ENCODE results near the gene ITPA. TPM values are rescaled to one million over a fixed set of nuclear protein-coding genes. Genes with fewer than 3 reads are reported as not detected.

Gene ITPA
- total and polyA plus RNA-seq, 2 experiments from 2014 or later, result 57.5 to 81.7 TPM

DNA sequence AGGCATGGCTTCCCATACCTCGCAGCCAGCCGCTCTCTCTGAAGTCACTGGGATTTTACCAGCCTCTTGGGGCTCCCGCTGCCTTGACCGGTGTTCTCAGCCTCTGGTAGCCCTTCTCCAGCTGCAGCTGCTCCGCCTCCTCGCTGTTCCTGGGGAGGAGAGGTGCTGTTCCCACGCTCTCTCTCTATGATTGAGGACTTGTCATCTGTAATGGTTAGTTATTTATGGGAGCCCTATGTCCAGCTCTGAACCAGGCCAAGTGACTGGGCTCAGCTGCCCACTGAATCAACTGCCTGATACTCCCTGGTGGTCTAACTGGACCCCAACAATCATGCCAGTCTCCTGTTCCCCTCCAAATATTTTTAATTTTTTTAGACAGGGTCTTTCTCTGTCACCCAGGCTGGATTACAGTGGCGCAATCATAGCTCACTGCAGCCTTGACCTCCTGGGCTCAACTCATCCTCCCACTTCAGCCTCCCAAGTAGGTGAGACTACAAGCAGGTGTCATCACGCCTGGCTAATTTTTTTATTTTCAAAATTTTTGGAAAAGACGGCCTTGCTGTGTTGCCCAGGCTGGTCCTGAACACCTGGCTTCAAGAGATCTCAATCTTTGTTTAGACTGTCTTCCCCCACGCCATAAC, 34.5 kb downstream of the ITPA start:
- no peaks in the 10 kb centered on the region for H3K9me3 Mint-ChIP-seq
- ATAC-seq (no peak), DNase-seq (ENCODE audit: low spot score) (peak; percentile 19)
- H3K4me3 Mint-ChIP-seq, result no peak overlapping the region
- peaks cover 5% of the 10 kb centered on the region; the same call in 1 of the 2 replicates for H3K4me1 ChIP-seq (ENCODE audit: insufficient read depth)
- H3K9me2 ChIP-seq (ENCODE audit: insufficient read depth), result no peaks in the 10 kb centered on the region
- no peak overlapping the region for H3K27ac Mint-ChIP-seq
- H3K27me3 ChIP-seq (ENCODE audit: insufficient read depth), result peaks cover 49% of the 10 kb centered on the region
- H3K36me3 Mint-ChIP-seq (ENCODE audit: low read depth), result peaks cover 7% of the 10 kb centered on the region; the same call in 1 of the 3 replicates
- no peak overlapping the region for H2AFZ ChIP-seq
- no peaks in the 10 kb centered on the region for H3K36me3 ChIP-seq (ENCODE audit: insufficient read depth)
- H3K4me3 ChIP-seq, result no peak overlapping the region
- H3K4me2 ChIP-seq, result no peak overlapping the region
- H3K27me3 Mint-ChIP-seq (ENCODE audit: insufficient read depth, low read depth, poor library complexity), result peaks cover 53% of the 10 kb centered on the region
- H3K79me2 ChIP-seq (replicated peaks; ENCODE audit: insufficient read depth), result no peaks in the 10 kb centered on the region
- H3K27ac ChIP-seq (ENCODE audit: low read depth), result no peak overlapping the region
- 0 out of 2 replicates have a peak, but pooled peaks cover 13% of the 10 kb centered on the region for H3F3A ChIP-seq (replicated peaks; ENCODE audit: low read depth)
- no peaks in the 10 kb centered on the region; the same call in 1 of the 2 replicates for H4K20me1 ChIP-seq (replicated peaks; ENCODE audit: insufficient read depth)
- TF ChIP-seq, protein P1, sequence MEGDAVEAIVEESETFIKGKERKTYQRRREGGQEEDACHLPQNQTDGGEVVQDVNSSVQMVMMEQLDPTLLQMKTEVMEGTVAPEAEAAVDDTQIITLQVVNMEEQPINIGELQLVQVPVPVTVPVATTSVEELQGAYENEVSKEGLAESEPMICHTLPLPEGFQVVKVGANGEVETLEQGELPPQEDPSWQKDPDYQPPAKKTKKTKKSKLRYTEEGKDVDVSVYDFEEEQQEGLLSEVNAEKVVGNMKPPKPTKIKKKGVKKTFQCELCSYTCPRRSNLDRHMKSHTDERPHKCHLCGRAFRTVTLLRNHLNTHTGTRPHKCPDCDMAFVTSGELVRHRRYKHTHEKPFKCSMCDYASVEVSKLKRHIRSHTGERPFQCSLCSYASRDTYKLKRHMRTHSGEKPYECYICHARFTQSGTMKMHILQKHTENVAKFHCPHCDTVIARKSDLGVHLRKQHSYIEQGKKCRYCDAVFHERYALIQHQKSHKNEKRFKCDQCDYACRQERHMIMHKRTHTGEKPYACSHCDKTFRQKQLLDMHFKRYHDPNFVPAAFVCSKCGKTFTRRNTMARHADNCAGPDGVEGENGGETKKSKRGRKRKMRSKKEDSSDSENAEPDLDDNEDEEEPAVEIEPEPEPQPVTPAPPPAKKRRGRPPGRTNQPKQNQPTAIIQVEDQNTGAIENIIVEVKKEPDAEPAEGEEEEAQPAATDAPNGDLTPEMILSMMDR (conservative IDR thresholded peaks at IDR 0.05; ENCODE audit: low read depth in 2 of 2), result no peak
- no peak for TF ChIP-seq ZNF331 (CRISPR knock-in tag; IDR thresholded peaks at IDR 0.05; ENCODE audit: low read depth)
- no peak for TF ChIP-seq EZH2phosphoT487 (IDR thresholded peaks at IDR 0.05; ENCODE audit: unreplicated experiment)
- no peak for TF ChIP-seq CREB1 (CRISPR knock-in tag; IDR thresholded peaks at IDR 0.05; ENCODE audit: low read depth)
- TF ChIP-seq STAT1 (IDR thresholded peaks at IDR 0.05; ENCODE audit: unreplicated experiment), result no peak
- TF ChIP-seq, protein P2, sequence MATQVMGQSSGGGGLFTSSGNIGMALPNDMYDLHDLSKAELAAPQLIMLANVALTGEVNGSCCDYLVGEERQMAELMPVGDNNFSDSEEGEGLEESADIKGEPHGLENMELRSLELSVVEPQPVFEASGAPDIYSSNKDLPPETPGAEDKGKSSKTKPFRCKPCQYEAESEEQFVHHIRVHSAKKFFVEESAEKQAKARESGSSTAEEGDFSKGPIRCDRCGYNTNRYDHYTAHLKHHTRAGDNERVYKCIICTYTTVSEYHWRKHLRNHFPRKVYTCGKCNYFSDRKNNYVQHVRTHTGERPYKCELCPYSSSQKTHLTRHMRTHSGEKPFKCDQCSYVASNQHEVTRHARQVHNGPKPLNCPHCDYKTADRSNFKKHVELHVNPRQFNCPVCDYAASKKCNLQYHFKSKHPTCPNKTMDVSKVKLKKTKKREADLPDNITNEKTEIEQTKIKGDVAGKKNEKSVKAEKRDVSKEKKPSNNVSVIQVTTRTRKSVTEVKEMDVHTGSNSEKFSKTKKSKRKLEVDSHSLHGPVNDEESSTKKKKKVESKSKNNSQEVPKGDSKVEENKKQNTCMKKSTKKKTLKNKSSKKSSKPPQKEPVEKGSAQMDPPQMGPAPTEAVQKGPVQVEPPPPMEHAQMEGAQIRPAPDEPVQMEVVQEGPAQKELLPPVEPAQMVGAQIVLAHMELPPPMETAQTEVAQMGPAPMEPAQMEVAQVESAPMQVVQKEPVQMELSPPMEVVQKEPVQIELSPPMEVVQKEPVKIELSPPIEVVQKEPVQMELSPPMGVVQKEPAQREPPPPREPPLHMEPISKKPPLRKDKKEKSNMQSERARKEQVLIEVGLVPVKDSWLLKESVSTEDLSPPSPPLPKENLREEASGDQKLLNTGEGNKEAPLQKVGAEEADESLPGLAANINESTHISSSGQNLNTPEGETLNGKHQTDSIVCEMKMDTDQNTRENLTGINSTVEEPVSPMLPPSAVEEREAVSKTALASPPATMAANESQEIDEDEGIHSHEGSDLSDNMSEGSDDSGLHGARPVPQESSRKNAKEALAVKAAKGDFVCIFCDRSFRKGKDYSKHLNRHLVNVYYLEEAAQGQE (IDR thresholded peaks at IDR 0.05; ENCODE audit: unreplicated experiment), result no peak
- no peak for TF ChIP-seq NANOG (IDR thresholded peaks at IDR 0.05; ENCODE audit: borderline replicate concordance)
- TF ChIP-seq, protein P3, sequence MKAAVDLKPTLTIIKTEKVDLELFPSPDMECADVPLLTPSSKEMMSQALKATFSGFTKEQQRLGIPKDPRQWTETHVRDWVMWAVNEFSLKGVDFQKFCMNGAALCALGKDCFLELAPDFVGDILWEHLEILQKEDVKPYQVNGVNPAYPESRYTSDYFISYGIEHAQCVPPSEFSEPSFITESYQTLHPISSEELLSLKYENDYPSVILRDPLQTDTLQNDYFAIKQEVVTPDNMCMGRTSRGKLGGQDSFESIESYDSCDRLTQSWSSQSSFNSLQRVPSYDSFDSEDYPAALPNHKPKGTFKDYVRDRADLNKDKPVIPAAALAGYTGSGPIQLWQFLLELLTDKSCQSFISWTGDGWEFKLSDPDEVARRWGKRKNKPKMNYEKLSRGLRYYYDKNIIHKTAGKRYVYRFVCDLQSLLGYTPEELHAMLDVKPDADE (IDR thresholded peaks at IDR 0.05), result no peak
- TF ChIP-seq POLR2AphosphoS5 (IDR thresholded peaks at IDR 0.05; ENCODE audit: low read depth), result no peak
- TF ChIP-seq, protein P4, sequence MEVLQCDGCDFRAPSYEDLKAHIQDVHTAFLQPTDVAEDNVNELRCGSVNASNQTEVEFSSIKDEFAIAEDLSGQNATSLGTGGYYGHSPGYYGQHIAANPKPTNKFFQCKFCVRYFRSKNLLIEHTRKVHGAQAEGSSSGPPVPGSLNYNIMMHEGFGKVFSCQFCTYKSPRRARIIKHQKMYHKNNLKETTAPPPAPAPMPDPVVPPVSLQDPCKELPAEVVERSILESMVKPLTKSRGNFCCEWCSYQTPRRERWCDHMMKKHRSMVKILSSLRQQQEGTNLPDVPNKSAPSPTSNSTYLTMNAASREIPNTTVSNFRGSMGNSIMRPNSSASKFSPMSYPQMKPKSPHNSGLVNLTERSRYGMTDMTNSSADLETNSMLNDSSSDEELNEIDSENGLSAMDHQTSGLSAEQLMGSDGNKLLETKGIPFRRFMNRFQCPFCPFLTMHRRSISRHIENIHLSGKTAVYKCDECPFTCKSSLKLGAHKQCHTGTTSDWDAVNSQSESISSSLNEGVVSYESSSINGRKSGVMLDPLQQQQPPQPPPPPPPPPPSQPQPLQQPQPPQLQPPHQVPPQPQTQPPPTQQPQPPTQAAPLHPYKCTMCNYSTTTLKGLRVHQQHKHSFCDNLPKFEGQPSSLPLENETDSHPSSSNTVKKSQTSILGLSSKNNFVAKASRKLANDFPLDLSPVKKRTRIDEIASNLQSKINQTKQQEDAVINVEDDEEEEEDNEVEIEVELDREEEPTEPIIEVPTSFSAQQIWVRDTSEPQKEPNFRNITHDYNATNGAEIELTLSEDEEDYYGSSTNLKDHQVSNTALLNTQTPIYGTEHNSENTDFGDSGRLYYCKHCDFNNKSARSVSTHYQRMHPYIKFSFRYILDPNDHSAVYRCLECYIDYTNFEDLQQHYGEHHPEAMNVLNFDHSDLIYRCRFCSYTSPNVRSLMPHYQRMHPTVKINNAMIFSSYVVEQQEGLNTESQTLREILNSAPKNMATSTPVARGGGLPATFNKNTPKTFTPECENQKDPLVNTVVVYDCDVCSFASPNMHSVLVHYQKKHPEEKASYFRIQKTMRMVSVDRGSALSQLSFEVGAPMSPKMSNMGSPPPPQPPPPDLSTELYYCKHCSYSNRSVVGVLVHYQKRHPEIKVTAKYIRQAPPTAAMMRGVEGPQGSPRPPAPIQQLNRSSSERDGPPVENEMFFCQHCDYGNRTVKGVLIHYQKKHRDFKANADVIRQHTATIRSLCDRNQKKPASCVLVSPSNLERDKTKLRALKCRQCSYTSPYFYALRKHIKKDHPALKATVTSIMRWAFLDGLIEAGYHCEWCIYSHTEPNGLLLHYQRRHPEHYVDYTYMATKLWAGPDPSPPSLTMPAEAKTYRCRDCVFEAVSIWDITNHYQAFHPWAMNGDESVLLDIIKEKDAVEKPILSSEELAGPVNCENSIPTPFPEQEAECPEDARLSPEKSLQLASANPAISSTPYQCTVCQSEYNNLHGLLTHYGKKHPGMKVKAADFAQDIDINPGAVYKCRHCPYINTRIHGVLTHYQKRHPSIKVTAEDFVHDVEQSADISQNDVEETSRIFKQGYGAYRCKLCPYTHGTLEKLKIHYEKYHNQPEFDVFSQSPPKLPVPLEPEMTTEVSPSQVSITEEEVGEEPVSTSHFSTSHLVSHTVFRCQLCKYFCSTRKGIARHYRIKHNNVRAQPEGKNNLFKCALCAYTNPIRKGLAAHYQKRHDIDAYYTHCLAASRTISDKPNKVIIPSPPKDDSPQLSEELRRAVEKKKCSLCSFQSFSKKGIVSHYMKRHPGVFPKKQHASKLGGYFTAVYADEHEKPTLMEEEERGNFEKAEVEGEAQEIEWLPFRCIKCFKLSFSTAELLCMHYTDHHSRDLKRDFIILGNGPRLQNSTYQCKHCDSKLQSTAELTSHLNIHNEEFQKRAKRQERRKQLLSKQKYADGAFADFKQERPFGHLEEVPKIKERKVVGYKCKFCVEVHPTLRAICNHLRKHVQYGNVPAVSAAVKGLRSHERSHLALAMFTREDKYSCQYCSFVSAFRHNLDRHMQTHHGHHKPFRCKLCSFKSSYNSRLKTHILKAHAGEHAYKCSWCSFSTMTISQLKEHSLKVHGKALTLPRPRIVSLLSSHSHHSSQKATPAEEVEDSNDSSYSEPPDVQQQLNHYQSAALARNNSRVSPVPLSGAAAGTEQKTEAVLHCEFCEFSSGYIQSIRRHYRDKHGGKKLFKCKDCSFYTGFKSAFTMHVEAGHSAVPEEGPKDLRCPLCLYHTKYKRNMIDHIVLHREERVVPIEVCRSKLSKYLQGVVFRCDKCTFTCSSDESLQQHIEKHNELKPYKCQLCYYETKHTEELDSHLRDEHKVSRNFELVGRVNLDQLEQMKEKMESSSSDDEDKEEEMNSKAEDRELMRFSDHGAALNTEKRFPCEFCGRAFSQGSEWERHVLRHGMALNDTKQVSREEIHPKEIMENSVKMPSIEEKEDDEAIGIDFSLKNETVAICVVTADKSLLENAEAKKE (CRISPR knock-in tag; IDR thresholded peaks at IDR 0.05), result no peak
- TF ChIP-seq JUNB (IDR thresholded peaks at IDR 0.05; ENCODE audit: unreplicated experiment), result no peak
- no peak for TF ChIP-seq EZH2 (IDR thresholded peaks at IDR 0.05; ENCODE audit: low read depth, unreplicated experiment)
- no peak for TF ChIP-seq ZNF114 (CRISPR knock-in tag; IDR thresholded peaks at IDR 0.05)
- H3K4me1 Mint-ChIP-seq, result peaks cover 12% of the 10 kb centered on the region

Data from GM23338 (cell line).